Transverse colon (tissue), 4 donors: ENCODE results near the gene PPP1R7.

Experiments used
- POLR2A ChIP-seq: fragments of 450-650 bp; IDR thresholded peaks from one replicate; pipeline ENCODE4 v1.6.1; 2016; ENCODE audit warnings: antibody characterized with exemption, mild to moderate bottlenecking, moderate library complexity
- POLR2AphosphoS5 ChIP-seq, 3 donors: sonication (generic); formaldehyde crosslinking; IDR thresholded peaks; one replicate each; pipeline ENCODE4 v1.6.1; 2016; ENCODE audit warnings: antibody characterized with exemption in 3 of 3
- TF ChIP-seq, protein P1 (sequence below), 5 experiments: fragments of 200-600 bp in 3 of 5; fragments of 450-650 bp in 2 of 5; sonication (generic) in 3 of 5; IDR thresholded peaks; 1 replicate in 2 of 5; 2 replicates in 3 of 5; pipeline ENCODE4 v1.5.1; 2016 to 2017; ENCODE audit warnings: antibody characterized with exemption in 5 of 5, inconsistent platforms in 3 of 5, mild to moderate bottlenecking in 2 of 5, moderate library complexity in 1 of 5

DNA sequence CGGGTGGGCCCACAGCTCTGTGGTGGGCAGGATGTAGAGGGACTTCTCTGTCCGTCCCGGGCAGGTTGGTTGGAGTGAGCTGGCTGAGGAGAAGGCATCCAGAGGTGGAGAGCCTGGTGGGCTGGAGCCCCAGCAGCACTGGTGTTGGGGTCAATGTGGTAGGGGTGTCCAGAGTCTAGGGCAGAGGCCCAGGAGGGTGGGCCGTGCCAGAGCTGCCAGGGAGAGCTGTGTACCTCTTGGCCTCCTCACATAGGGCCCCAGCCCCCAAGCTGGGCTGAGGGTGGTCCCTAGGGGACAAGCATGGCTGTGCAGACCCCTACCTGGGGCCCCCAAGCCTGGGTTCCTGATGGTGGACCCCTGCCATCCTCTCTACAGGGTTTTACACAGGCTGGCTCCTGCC, 54.2 kb downstream of the PPP1R7 start:
- TF ChIP-seq, protein P1, sequence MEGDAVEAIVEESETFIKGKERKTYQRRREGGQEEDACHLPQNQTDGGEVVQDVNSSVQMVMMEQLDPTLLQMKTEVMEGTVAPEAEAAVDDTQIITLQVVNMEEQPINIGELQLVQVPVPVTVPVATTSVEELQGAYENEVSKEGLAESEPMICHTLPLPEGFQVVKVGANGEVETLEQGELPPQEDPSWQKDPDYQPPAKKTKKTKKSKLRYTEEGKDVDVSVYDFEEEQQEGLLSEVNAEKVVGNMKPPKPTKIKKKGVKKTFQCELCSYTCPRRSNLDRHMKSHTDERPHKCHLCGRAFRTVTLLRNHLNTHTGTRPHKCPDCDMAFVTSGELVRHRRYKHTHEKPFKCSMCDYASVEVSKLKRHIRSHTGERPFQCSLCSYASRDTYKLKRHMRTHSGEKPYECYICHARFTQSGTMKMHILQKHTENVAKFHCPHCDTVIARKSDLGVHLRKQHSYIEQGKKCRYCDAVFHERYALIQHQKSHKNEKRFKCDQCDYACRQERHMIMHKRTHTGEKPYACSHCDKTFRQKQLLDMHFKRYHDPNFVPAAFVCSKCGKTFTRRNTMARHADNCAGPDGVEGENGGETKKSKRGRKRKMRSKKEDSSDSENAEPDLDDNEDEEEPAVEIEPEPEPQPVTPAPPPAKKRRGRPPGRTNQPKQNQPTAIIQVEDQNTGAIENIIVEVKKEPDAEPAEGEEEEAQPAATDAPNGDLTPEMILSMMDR (IDR thresholded peaks at IDR 0.05) = no peak
- no peak for TF ChIP-seq POLR2A
- no peak for TF ChIP-seq POLR2AphosphoS5 (IDR thresholded peaks at IDR 0.05)
